Stimulated activated CD8-positive, alpha-beta memory T cell treated with anti-CD3 and anti-CD28 coated beads, Interleukin-7, amount 100 ng/mL, for 48 hours (primary cell): ENCODE data around the gene HOXD13.

Experiments
- DNase-seq, 2 donors: peaks; one replicate each; pipeline ENCODE4 v3.0.0-alpha.2; 2020; ENCODE audit warnings: low read depth in 1 of 2; ENCODE audit errors: extremely low read depth in 1 of 2

The HOXD13 gene

GRCh38 chr2:176093145-176093897, 800 bp downstream of the HOXD13 start:
- no peak for DNase-seq

GRCh38 chr2:176093898-176094249, 1.4 kb downstream of the HOXD13 start:
- no peak for DNase-seq

- DNase-seq: no peak
Measured at GRCh38 chr2:176094349-176094748, 1.8 kb downstream of the HOXD13 start.

- no peak for DNase-seq
Measured at GRCh38 chr2:176095421-176095820, 2.9 kb downstream of the HOXD13 start.

GRCh38 chr2:176096243-176096985, 3.9 kb downstream of the HOXD13 start:
- DNase-seq: no peak

GRCh38 chr2:176096986-176097819, 4.7 kb downstream of the HOXD13 start:
- DNase-seq: no peak

- DNase-seq: no peak
Measured at GRCh38 chr2:176097820-176098365, 5.4 kb downstream of the HOXD13 start.

- DNase-seq: no peak
Measured at GRCh38 chr2:176098366-176099158, 6.0 kb downstream of the HOXD13 start.

GRCh38 chr2:176099159-176099727, 6.7 kb downstream of the HOXD13 start:
- DNase-seq: no peak

- no peak for DNase-seq
Measured at GRCh38 chr2:176099728-176100546, 7.4 kb downstream of the HOXD13 start, which contains the start of gene HOXD12. TSS of gene HOXD12 (plus strand) at chr2:176099795. CDS start at chr2:176099802, 7 bp downstream.

GRCh38 chr2:176100547-176101140, 8.1 kb downstream of the HOXD13 start:
- DNase-seq: no peak

- DNase-seq: no peak
Measured at GRCh38 chr2:176101216-176101830, 8.8 kb downstream of the HOXD13 start.

- no peak for DNase-seq
Measured at GRCh38 chr2:176101842-176102241, 9.3 kb downstream of the HOXD13 start.

GRCh38 chr2:176102309-176102866, 9.9 kb downstream of the HOXD13 start:
- no peak for DNase-seq

- no peak for DNase-seq
Measured at GRCh38 chr2:176103194-176103593, 10.7 kb downstream of the HOXD13 start.

- no peak for DNase-seq
Measured at GRCh38 chr2:176103742-176104315, 11.3 kb downstream of the HOXD13 start.

GRCh38 chr2:176104316-176105077, 12.0 kb downstream of the HOXD13 start:
- DNase-seq: no peak
